Measurements from ENCODE around the gene TEX19. TPM values are rescaled to one million over a fixed set of nuclear protein-coding genes. Genes with fewer than 3 reads are reported as not detected.

TEX19 gene
- total RNA-seq, result not detected in 2 replicates

GRCh38 chr17:82358465-82359350, at the start of gene TEX19:
TSS of gene TEX19 (plus strand) at chr17:82359247. CDS start at chr17:82362151, 2,904 bp downstream.

GRCh38 chr17:82317394-82318168, 41.5 kb upstream of the TEX19 start, which contains the start of gene CD7:
TSS of gene CD7 (minus strand) at chr17:82317608. CDS start at chr17:82317495, 113 bp downstream.

GRCh38 chr17:82333279-82334171, 25.5 kb upstream of the TEX19 start, which contains the start of gene SECTM1:
TSS of gene SECTM1 (minus strand) at chr17:82333766. CDS start at chr17:82327240, 6,526 bp downstream.

GRCh38 chr17:82371333-82372248, 12.5 kb downstream of the TEX19 start, which contains the start of gene UTS2R:
TSS of gene UTS2R (plus strand) at chr17:82371765. CDS start at chr17:82374325, 2,560 bp downstream.

Other genes starting within 250 kb of the TEX19 start
- gene CCDC57, start 146.4 kb upstream of the TEX19 start, total RNA-seq, result 4.9 and 11.0 TPM in 2 replicates
- 146 and 192 TPM in 2 replicates for gene SLC16A3, start 130.2 kb upstream of the TEX19 start, total RNA-seq
- 40.8 and 76.5 TPM in 2 replicates for gene CSNK1D, start 85.5 kb upstream of the TEX19 start, total RNA-seq
- gene CD7, start 41.6 kb upstream of the TEX19 start, total RNA-seq, result not detected in 2 replicates
- gene SECTM1, start 25.5 kb upstream of the TEX19 start, total RNA-seq, result 2.2 and 3.9 TPM in 2 replicates
- gene UTS2R, start 12.5 kb downstream of the TEX19 start, total RNA-seq, result not detected in 2 replicates
- gene HEXD, start 59.1 kb downstream of the TEX19 start, total RNA-seq, result 9.9 and 12.3 TPM in 2 replicates
- gene OGFOD3, start 59.3 kb downstream of the TEX19 start, total RNA-seq, result 25.3 and 33.4 TPM in 2 replicates
- gene CYBC1, start 91.5 kb downstream of the TEX19 start, total RNA-seq, result 40.3 and 49.9 TPM in 2 replicates
- 33.7 and 58.9 TPM in 2 replicates for gene NARF, start 99.5 kb downstream of the TEX19 start, total RNA-seq
- gene FOXK2, start 160.5 kb downstream of the TEX19 start, total RNA-seq, result 24.3 and 40.2 TPM in 2 replicates